CD14-positive monocyte (primary cell): ENCODE data around the gene RAB18. TPM values are rescaled to one million over a fixed set of nuclear protein-coding genes. Genes with fewer than 3 reads are reported as not detected.

Experiments used
- DNase-seq, 3 donors: peaks; one replicate each; pipeline ENCODE4 v3.0.0-alpha.2; 2011 to 2022
- H2AFZ ChIP-seq: 2 replicates; pipeline ENCODE4 v1.6.0; 2012; ENCODE audit warnings: mild to moderate bottlenecking, low read depth, low read length, inconsistent platforms; ENCODE audit not compliant: insufficient read depth, poor library complexity, severe bottlenecking
- H3K27ac ChIP-seq, 2 donors: 1 replicate in 1 of 2; 2 replicates in 1 of 2; pipeline ENCODE4 v1.5.1; 2012 to 2013; ENCODE audit warnings: low read length in 2 of 2, control low read depth in 1 of 2, inconsistent platforms in 1 of 2, low read depth in 1 of 2, mild to moderate bottlenecking in 1 of 2
- H3K27me3 ChIP-seq, 2 donors: one replicate each; pipeline versions ENCODE4 v1.6.0 to v1.6.1; 2011 to 2013; ENCODE audit warnings: low read length in 2 of 2; ENCODE audit not compliant: control insufficient read depth in 2 of 2, insufficient read depth in 2 of 2
- H3K36me3 ChIP-seq, 2 donors: replicated peaks in 1 of 2; 1 replicate in 1 of 2; 2 replicates in 1 of 2; pipeline versions ENCODE4 v1.5.1 to v1.6.1; 2012 to 2013; ENCODE audit warnings: low read length in 2 of 2, control low read depth in 1 of 2, inconsistent platforms in 1 of 2, mild to moderate bottlenecking in 1 of 2; ENCODE audit not compliant: insufficient read depth in 2 of 2, control insufficient read depth in 1 of 2
- H3K4me1 ChIP-seq, 2 donors: 1 replicate in 1 of 2; 2 replicates in 1 of 2; pipeline versions ENCODE4 v1.5.1 to v1.6.1; 2012 to 2013; ENCODE audit warnings: low read length in 2 of 2, control low read depth in 1 of 2, inconsistent platforms in 1 of 2, mild to moderate bottlenecking in 1 of 2, moderate library complexity in 1 of 2; ENCODE audit not compliant: insufficient read depth in 2 of 2, control insufficient read depth in 1 of 2
- H3K4me2 ChIP-seq: replicated peaks from 2 replicates; pipeline ENCODE3; 2012; ENCODE audit warnings: low read length, moderate library complexity, mild to moderate bottlenecking; ENCODE audit not compliant: poor library complexity, severe bottlenecking; ENCODE audit errors: extremely low read depth
- H3K4me3 ChIP-seq, 3 experiments: fragments of 200-600 bp in 1 of 3; sonication (generic) in 1 of 3; replicated peaks in 1 of 3; 1 replicate in 2 of 3; 2 replicates in 1 of 3; pipeline ENCODE4 v1.5.1; 2011 to 2013; ENCODE audit warnings: low read length in 3 of 3, mild to moderate bottlenecking in 3 of 3, control low read depth in 2 of 3, low read depth in 2 of 3, inconsistent platforms in 1 of 3, moderate library complexity in 1 of 3
- H3K79me2 ChIP-seq: 2 replicates; pipeline ENCODE4 v1.6.0; 2012; ENCODE audit warnings: mild to moderate bottlenecking, control low read depth, inconsistent platforms, low read length, moderate library complexity; ENCODE audit not compliant: insufficient read depth
- H3K9ac ChIP-seq: 2 replicates; pipeline ENCODE4 v1.6.0; 2017; ENCODE audit warnings: low read length, mild to moderate bottlenecking; ENCODE audit not compliant: insufficient read depth, poor library complexity, severe bottlenecking
- H3K9me3 ChIP-seq, 2 donors: replicated peaks in 1 of 2; 1 replicate in 1 of 2; 2 replicates in 1 of 2; pipeline versions ENCODE4 v1.5.1 to v1.6.1; 2012 to 2013; ENCODE audit warnings: low read length in 2 of 2, control low read depth in 1 of 2; ENCODE audit not compliant: control insufficient read depth in 1 of 2, insufficient read depth in 1 of 2
- H4K20me1 ChIP-seq: 2 replicates; pipeline ENCODE4 v1.6.0; 2012; ENCODE audit warnings: mild to moderate bottlenecking, low read length, control low read depth, moderate library complexity; ENCODE audit not compliant: insufficient read depth
- H3K27ac Mint-ChIP-seq, 7 donors: one replicate each; pipeline ENCODE4 v1.8.0; 2020; ENCODE audit warnings: mild to moderate bottlenecking in 7 of 7, mixed read lengths in 7 of 7, moderate library complexity in 6 of 7, inconsistent platforms in 2 of 7
- H3K27me3 Mint-ChIP-seq, 3 donors: one replicate each; pipeline ENCODE4 v1.8.0; 2021 to 2022; ENCODE audit warnings: low read depth in 3 of 3, mild to moderate bottlenecking in 3 of 3, mixed read lengths in 3 of 3, moderate library complexity in 3 of 3, inconsistent platforms in 1 of 3
- H3K36me3 Mint-ChIP-seq, 2 donors: one replicate each; pipeline ENCODE4 v1.8.0; 2020; ENCODE audit warnings: mixed read lengths in 2 of 2, inconsistent platforms in 1 of 2, mild to moderate bottlenecking in 1 of 2
- H3K4me1 Mint-ChIP-seq: one replicate; pipeline ENCODE4 v1.8.0; 2020; ENCODE audit warnings: mild to moderate bottlenecking, mixed read lengths
- H3K4me3 Mint-ChIP-seq, 2 donors: one replicate each; pipeline ENCODE4 v1.8.0; 2020; ENCODE audit warnings: mild to moderate bottlenecking in 2 of 2, mixed read lengths in 2 of 2, moderate library complexity in 1 of 2
- H3K9me3 Mint-ChIP-seq, 7 donors: one replicate each; pipeline ENCODE4 v1.8.0; 2020 to 2022; ENCODE audit warnings: mixed read lengths in 7 of 7, mild to moderate bottlenecking in 6 of 7, moderate library complexity in 6 of 7, inconsistent platforms in 2 of 7
- WGBS: methylation state at CpG from one replicate; pipeline ENCODE4 v1.1.5; 2013; ENCODE audit warnings: missing lambda C conversion rate; ENCODE audit not compliant: insufficient coverage; 5-methylcytosine and 5-hydroxymethylcytosine counted together
- intact Hi-C, 2 donors: fragments of 100-400 bp; cut with micrococcal nuclease; formaldehyde crosslinking; loops; one replicate each; pipeline versions ENCODE4 v1.15.0 to v1.15.1; 2023
- polyA plus RNA-seq, 3 donors: library from polyadenylated mRNA; depleted of rRNA in 1 of 3; unstranded in 2 of 3; stranded (reverse) in 1 of 3; fragments of 300-500 nt in 2 of 3; fragments of >200 nt in 1 of 3; fragmentation: Illumina TruSeq in 2 of 3; gene quantifications; 1 replicate in 2 of 3; 2 replicates in 1 of 3; pipeline ENCODE4 v1.2.3, GENCODE V29; 2012 to 2021
- TF ChIP-seq, protein P1 (sequence below): fragments of 200-600 bp; IDR thresholded peaks from one replicate; pipeline ENCODE4 v1.8.0; 2022; ENCODE audit warnings: antibody characterized with exemption, mild to moderate bottlenecking

Gene RAB18
- polyA plus RNA-seq, 3 donors = 22.1 to 133 (median 117) TPM

DNA sequence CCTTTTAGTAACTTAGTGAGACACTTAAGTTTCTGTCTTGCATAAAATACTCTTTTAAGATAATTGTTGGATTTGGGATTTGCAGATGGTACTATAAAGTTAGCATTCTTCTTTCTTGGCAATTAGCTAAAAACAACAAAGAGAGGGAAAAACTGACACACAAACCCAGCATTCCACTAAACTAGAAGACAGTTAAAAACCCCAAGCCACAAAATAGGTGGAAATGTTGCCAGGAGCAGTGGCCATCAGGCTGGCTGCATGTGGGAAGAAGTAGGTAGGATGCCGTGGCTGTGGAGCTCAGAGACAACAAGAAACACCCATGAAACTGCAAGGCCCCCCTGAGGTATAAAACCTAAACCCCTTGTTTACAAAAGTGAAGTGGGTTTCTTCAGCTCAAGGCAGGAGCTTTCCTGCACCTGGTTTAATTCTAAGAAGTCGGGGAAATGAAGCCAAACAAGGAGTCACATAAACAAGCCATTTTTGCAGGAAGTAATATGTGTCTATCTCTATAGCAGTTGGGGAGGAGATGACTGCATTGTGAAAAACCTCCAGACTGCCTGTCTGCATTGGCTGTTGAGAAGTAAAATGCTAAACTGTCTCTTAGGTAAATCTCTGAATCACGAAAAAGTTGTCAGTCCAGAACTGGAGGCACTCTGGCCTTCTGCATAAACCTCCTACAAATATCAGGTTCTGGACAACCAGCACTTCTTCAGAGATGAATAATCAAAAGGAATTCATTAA is 9.5 kb downstream of the RAB18 start:
- H3K4me1 ChIP-seq = no peaks in the 10 kb centered on the region
- Mint-ChIP-seq H3K4me1 (peaks cover 17% of the 10 kb centered on the region), H3K9me3 (peaks cover 0 to 3% (median 0%) of the 10 kb centered on the region in 7 donors), H3K36me3 (peaks cover 44 to 66% of the 10 kb centered on the region in 2 donors), H3K27ac (peak overlapping the region in 3 of 7 donors; percentile 22 to 60 (median 57)), H3K4me3 (no peak overlapping the region), H3K27me3 (no peaks in the 10 kb centered on the region)
- no peaks in the 10 kb centered on the region for H3K27me3 ChIP-seq
- no peak for DNase-seq
- WGBS = 60% methylated on average over 1 of the region's 3 CpGs
- intact Hi-C loops = no loop called here
- peaks cover 95% of the 10 kb centered on the region for H4K20me1 ChIP-seq
- H3K79me2 ChIP-seq = peaks cover 98% of the 10 kb centered on the region
- peaks cover 44 to 66% of the 10 kb centered on the region in 2 donors for H3K36me3 ChIP-seq
- no peak overlapping the region for H3K4me3 ChIP-seq
- no peaks in the 10 kb centered on the region for H3K9me3 ChIP-seq
- no peak overlapping the region for H3K27ac ChIP-seq
- TF ChIP-seq, protein P1, sequence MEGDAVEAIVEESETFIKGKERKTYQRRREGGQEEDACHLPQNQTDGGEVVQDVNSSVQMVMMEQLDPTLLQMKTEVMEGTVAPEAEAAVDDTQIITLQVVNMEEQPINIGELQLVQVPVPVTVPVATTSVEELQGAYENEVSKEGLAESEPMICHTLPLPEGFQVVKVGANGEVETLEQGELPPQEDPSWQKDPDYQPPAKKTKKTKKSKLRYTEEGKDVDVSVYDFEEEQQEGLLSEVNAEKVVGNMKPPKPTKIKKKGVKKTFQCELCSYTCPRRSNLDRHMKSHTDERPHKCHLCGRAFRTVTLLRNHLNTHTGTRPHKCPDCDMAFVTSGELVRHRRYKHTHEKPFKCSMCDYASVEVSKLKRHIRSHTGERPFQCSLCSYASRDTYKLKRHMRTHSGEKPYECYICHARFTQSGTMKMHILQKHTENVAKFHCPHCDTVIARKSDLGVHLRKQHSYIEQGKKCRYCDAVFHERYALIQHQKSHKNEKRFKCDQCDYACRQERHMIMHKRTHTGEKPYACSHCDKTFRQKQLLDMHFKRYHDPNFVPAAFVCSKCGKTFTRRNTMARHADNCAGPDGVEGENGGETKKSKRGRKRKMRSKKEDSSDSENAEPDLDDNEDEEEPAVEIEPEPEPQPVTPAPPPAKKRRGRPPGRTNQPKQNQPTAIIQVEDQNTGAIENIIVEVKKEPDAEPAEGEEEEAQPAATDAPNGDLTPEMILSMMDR = no peak
- no peak overlapping the region for H3K9ac ChIP-seq
- H2AFZ ChIP-seq = no peak overlapping the region
- H3K4me2 ChIP-seq = no peak overlapping the region

DNA sequence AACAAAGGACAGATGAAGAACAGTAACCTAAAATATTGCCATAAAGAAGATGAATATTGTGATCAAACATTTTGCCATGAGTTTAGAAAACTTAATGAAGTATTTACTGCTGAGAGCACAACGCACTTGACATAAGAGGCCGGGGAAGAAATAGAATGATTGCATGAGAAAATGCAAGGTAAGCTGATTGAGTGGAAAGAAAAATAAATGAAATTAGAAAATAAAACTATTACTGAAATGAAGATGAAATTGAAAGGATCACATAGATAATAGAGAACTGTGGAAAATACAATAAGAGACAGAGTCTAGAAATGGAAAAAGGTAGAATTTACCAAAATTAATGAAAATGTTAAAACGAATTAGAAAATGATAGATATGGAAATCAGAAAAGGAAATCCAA is 10.1 kb downstream of the RAB18 start:
- H3K36me3 Mint-ChIP-seq = peaks cover 42 to 70% of the 10 kb centered on the region in 2 donors
- H3K27ac Mint-ChIP-seq = peak overlapping the region in 2 of 7 donors; percentile 26 to 57
- no peaks in the 10 kb centered on the region for H3K4me1 ChIP-seq
- peaks cover 14% of the 10 kb centered on the region for H3K4me1 Mint-ChIP-seq
- H3K4me2 ChIP-seq = no peak overlapping the region
- intact Hi-C loops = no loop called here
- no peak overlapping the region for H3K9ac ChIP-seq
- no peaks in the 10 kb centered on the region for H3K27me3 ChIP-seq
- H3K4me3 Mint-ChIP-seq = no peak overlapping the region
- peaks cover 0 to 3% (median 0%) of the 10 kb centered on the region in 7 donors for H3K9me3 Mint-ChIP-seq
- H3K79me2 ChIP-seq = peaks cover 98% of the 10 kb centered on the region
- DNase-seq = no peak
- no peak overlapping the region for H3K27ac ChIP-seq
- peaks cover 44 to 66% of the 10 kb centered on the region in 2 donors for H3K36me3 ChIP-seq
- peaks cover 95% of the 10 kb centered on the region for H4K20me1 ChIP-seq
- TF ChIP-seq, protein P1 = no peak
- H3K4me3 ChIP-seq = no peak overlapping the region
- H3K27me3 Mint-ChIP-seq = no peaks in the 10 kb centered on the region
- no peak overlapping the region for H2AFZ ChIP-seq
- no peaks in the 10 kb centered on the region for H3K9me3 ChIP-seq
- WGBS = no CpG with 5 or more reads among the region's 3 CpGs
